Germinal center (tissue), 1 donor: ENCODE measurements around the gene PARP9.
"Not testable (repeated sequence)": the region's sequence is repeated elsewhere in the genome, so short reads cannot be mapped to it uniquely, and the experiment has no call there.

Experiments
- DNase-seq: peaks from one replicate; pipeline ENCODE4 v3.0.0; 2012; ENCODE audit warnings: mixed read lengths, low spot score

PARP9 gene

DNA sequence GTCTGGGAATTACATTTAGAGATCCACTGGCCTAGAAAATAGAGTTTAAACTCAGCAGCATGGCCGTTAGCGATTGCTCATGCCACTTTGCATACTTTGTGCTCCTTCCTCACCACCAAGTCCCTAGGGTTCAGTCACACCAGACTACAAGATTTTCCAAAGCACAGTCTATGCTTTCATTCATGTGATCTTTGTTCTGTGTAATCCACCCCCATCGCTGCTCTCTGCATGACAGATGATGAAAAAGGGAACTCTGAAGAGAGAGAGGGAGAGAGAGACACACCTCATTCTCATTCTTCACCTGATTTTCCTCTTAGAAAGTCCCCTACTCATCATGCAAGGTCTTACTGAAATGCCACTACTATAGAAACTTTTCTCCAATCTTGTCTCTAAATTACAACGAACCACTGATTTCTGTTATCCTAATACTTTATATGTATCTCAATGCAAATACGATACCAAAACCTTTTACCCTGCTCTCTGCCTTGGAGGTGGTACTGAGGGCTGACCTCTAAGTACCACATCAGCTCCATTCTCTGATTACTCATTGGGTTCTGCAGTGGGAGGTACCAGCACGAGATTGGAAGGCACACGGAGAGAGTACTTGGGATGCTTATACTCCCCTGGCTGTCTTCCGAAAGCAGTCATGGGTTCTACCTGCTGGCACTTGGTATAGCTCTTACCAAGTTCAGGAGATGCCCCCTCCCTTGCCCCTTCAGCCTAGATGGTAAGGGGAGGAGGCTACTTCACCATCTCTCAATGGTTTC is 12.3 kb upstream of the PARP9 start:
- DNase-seq = peak; percentile 87

DNA sequence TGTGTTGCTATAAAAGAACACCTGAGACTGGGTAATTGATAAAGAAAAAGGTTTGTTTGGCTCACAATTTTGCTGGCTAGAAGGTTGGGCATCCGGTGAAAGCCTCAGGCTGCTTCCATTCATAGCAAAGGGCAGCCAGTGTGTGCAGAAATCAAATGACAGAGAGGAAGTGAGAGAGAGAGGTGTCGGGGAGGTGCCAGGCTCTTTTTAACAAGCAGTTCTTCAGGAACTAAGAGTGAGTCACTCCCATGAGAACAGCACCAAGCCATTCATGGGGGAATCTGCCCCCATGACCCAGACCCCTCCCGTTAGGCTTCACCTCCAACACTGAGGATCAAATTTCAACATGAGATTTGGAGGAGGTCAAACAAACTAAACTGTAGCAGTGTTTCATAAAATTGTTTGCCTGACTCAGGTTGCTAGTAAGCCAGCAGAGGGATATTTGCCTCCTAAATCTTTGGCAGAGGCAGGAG is 8.9 kb upstream of the PARP9 start:
- peak; percentile 44 for DNase-seq

DNA sequence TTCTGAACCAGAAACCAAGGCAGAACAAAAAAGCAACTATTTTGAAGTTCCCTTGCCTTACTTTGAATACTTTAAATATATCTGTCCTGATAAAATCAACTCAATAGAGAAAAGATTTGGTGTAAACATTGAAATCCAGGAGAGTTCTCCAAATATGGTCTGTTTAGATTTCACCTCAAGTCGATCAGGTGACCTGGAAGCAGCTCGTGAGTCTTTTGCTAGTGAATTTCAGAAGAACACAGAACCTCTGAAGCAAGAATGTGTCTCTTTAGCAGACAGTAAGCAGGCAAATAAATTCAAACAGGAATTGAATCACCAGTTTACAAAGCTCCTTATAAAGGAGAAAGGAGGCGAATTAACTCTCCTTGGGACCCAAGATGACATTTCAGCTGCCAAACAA is 4.7 kb upstream of the PARP9 start:
- DNase-seq = no peak

DNA sequence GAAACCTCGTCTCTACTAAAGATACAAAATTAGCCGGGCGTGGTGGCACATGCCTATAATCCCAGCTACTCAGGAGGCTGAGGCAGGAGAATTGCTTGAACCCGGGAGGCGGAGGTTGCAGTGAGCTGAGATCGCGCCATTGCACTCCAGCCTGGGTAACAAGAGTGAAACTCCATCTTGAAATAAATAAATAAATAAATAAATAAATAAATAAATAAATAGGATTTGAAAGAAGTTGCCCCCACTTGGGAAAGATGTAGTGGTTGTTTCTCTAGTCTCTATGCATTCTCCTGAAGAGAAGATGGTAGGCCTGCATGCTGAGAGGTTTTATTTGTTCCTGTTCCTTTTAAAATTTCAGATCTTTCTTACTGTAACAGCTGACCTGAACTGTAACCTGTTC is 4.0 kb upstream of the PARP9 start:
- DNase-seq = not testable (repeated sequence)

DNA sequence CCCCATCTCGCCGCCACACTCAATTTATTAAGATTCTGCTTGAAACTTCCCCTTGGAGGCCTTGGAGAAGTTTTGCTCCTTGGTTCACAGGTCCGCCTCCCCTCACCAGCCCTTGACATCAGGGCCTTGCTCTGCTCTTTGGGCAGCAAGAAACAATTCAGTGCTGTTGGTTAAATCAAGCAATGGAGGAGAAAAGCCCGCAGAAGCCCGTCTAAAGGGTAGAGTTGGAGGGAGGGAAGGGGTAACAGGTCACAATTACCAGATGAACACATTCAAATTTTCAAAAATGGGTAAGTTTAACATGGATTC is 429 bp downstream of the PARP9 start:
- DNase-seq = no peak

DNA sequence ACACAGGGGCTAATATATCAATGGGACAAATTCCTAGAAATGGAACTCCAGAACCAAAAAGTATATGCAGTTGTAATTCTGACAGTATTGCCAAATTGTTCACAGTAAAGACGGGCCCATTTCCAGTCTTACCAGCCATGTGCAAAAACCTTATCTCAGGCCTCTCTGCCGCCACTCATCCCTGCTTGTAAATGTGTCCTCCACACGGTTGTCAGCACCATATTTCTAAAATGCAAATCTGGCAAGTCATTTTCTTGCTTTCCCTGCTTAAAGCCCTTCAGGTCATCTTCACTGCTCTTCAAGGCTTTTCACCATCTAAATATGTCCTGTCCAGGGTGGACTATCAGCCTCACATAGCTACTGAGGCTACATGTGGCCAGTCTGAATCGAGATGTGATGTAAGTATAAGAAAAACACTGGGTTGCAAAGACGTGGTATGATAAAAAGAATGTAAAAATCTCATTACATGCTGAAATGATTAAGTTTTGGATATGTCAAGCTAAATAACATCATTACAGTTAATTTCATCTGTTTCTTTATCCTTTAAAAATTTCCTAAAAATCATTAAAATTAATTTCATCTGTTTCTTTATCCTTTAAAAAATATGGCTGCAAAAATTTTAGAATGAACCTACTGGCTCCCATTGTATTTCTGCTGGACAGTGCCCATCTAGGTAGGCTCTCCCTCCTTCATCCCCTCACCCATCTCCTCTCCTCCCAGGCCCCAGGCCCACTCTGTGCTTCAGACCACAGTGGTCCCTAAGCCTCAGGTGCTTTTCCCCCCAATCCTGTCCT is 980 bp downstream of the PARP9 start:
- no peak for DNase-seq

DNA sequence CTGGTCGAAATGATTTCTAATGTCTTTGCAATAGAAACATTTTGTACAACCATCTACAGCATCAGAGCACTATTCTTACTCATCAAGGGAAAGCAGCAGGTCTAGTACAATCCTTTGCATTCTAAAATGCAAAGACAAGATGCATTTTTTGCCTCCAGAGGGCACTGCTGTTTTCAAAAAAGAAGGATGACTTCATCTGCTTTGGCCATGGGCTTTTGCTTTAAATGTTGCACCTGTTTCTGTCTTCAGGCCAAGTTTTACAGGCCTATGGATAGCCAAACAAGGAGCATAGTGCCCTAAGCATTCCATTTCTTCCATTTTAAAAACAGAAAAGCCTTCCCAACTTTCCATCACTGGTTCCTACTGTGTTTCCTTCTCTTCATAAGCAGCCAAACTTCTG is 3.4 kb downstream of the PARP9 start:
- peak; percentile 69 for DNase-seq

DNA sequence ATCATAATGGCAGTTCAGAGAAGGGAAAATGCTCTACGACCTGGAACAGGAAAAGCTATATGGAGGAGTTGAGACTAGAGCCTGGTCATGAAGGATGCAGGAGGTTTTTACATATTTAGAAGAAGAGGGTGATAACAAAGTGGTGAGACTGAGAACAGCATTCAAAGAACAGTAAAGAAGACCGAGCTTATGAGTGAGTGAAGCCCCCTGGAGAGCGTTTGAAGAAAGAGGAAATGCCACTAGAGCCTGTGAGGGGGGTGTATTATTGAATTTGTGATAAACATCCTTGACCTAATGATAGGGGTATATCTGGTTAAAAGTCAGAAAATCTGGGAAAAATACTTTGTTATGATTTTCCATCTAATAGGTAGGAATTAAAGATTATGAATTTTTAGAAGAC is 4.2 kb downstream of the PARP9 start:
- no peak for DNase-seq

DNA sequence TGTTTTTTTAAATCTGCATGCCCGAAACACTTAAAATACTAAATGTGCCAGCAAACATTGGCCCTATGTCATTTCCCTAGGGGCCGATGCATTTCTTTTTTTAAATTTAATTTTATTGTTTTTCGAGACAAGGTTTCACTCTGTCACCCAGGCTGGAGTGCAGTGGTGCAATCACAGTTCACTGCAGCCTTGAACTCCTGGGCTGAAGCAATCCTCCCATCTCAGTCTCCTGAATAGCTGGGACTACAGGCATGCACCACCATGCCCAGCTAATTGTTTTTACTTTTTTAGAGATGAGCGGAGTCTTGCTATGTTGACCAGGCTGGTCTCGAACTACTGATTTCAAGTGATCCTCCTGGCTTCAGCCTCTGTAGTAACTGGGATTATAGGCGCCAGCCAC is 5.5 kb downstream of the PARP9 start:
- no peak for DNase-seq

DNA sequence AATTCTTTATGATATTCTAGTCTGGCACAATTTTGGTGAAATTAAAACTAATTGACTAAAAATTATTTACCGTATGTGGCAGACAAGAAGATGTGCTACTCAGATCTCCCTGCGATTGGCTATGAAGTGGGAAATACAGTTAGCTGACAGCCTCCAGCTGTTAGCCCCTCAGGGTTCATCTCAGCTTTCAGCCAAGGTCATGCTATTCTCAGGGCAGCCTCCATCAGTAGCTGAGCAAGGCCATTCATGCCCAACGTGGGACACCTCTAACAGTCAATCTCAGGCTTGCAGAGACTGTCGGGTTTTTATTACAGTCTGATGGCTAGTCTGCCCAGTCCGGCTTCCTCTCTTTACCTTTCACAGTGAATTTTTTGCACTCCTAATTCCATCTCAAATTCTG is 6.7 kb downstream of the PARP9 start:
- no peak for DNase-seq

DNA sequence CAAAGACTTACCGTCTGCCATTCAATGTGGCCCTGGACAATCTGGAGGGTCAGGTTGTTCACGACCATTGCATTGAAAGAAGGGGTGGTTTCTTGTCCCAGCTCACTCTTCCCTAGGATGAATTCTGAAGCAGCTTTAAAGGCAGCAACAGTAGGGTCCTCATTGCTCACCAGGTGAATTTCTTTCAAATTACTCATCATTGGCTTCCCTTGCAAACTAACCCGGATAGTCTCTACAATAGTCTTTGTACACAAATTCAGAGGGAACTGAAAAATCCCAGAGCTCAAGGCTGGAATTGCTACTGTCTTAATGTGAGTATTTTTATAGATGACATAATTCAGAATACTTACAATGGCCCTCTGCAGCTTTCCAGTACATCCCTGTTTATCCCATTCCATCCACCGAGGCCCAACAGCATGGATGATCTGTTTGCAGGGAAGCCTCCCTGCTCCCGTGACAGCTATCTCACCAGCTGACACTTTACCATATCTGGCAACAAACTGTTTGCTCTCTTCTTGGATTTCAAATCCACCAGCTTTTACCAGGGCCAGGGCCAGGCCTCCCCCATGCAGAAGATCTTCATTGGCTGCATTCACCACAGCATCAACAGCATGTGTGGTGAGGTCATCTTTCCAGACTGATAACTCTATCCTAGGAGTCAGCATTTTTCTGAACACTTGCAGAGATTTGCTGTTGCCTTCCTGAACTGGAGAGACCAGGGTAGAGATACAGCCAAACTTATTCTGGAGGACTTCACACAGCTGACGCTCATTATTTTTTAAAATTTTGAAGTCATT is 8.6 kb downstream of the PARP9 start:
- DNase-seq = no peak

DNA sequence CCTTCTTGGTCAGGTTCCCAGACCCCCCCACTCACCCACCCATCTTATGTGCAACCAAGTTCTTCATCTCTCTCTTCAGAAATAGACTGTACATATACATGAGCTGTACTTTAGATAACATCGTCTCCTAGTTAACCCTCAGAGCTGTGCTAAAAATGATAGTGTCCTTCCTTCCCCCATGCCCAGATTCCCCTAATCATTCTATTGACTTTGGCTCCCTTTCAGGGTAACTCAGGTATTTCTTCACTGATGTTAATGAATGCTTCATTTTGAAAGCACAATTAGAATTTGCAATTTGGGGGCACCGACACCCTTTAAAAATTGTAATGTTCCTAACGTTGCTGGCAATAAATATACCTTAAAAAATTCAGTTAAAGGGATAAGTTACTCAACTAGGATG is 10.9 kb downstream of the PARP9 start:
- DNase-seq = no peak

DNA sequence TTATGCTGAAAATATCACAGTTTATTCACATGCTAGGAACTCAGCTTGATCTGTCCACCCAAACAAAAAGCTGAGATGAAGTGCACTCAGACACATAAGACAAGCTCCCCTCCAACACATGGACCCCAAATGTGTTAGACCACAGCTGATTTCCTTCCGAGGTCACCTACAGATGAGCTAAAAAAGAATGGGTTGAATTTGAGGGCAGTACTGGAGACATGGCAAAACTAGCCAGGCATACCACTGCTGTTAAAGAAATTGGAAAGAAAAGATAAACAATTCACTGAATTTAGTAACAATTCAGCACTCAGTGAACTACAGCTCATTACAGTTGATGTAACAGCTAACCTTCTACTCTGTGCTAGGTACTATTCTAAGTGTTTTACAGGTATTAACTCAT is 15.5 kb downstream of the PARP9 start:
- no peak for DNase-seq

DNA sequence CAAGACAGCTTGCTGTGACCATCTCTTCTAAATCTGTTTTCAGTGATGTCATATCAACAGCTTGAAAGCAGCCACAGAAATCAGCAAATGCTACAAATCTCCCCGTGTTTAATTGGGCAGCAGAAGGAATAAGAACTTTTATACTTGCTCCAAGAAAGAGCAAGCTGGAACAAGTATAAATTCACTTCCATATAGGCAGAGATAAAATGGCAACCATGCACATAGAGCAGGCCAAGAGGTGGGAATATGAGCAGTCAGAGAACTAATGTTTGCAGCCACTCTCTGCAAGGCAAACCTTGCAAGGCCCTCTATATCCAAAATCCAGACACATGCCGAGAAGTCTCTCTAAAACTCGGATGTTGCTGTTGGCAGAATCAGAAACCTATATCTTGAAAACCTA is 16.0 kb downstream of the PARP9 start:
- no peak for DNase-seq

DNA sequence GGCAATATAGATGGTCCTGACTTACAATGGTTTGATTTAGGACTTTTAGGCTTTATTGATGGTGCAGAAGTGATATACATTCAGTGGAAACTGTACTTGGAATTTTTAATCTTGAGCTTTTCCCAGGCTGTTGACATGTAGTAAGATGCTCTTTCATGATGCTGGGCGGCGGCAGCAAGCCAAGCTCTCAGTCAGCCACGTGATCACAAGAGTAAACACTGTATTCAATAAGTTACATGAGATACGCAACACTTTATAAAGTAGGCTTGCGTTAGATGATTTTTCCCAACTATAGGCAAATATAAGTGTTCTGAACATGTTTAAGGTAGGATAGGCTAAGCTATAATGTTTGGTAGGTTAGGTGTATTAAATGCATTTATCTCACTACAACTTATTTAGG is 17.9 kb downstream of the PARP9 start:
- no peak for DNase-seq

DNA sequence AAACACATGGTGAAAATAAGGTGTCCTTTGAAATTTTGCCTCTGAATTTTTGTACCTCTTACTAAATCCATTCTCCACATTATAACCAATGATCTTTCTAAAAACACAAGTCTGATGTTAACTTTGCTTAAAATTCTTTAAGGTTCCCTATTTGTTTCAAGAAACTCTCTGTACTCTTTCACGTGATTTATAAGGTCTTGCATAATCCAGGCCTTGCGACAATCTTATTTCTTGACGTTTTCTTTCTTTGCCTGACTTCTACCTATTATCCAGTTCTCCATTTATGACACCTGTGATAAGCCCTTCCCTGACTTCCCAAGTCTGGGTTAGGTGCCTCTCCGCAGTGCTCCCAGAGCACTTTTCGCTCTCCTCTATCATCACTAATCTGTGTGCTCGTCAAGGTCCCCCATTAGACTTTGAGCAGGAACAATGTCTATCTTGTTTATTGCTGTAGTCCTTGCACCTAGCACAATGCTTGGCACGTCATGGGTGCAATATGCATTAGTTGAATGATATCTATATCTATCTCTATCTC is 25.1 kb downstream of the PARP9 start:
- no peak for DNase-seq

DNA sequence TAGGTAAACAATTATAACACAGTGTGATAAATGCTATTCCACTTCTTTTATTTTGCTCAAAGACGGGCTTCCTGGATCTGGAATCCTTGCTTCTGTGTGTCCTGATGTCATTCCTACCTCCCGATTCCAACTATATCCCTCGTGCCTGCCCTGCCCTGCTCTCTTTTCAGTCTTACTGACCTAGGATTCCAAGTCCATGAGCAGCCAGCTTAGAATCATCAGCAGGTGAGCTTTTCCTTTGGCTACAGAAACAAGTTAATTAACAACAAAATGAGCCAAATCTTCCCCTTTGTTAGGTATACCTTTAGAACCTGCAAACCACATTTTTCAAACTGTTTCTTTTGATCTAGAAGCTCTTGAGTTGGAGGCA is 27.5 kb downstream of the PARP9 start:
- DNase-seq = no peak

DNA sequence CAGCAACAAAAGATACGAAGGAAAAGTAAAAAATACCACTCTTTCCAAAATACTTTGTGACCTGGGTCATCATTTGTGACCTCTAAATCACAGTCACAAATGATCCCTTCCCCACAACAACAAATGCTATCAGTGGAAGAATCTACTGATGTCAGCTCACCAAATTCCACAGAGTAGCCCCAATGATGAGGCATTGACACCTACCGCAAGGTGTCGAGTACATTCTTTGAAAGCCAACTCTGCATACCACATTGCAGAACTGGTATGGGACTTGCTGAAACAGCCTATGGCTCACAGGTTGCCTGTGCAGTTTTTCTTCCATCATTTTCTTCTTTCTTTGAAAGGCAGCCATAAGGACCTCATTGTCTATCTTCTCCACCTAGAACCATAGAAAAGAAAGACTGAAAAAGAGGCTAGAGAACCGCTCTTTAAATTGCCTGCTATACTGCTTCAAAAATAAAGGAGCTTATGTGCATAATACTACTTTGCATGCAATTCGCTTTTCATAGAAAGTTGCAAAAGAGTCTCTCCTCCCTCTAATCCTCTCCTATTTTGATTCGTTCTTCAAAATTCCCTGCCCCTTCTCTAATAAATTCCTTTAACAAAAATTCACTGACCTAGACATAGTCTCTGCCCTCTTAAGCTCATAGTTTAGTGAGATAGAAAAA is 28.0 kb downstream of the PARP9 start:
- DNase-seq = no peak

DNA sequence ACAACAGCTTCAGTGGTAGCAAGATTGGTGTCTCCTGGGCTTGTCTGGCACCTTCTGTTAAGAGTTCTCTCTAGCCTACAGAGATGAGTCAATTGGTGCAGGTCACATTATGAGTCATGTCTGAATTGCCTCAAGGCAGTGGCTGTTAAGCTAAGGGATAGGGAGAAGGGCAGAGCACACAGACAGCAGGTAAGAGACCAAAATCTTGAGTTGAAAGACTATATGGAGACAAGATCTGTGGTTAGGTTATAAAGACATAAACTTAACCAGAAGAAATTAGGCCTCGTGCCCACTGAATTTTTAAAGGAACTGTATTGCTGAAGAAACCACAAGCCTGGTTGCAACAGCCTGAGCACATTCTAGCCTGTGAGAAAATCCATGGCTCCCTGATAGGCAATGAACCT is 30.2 kb downstream of the PARP9 start:
- no peak for DNase-seq

DNA sequence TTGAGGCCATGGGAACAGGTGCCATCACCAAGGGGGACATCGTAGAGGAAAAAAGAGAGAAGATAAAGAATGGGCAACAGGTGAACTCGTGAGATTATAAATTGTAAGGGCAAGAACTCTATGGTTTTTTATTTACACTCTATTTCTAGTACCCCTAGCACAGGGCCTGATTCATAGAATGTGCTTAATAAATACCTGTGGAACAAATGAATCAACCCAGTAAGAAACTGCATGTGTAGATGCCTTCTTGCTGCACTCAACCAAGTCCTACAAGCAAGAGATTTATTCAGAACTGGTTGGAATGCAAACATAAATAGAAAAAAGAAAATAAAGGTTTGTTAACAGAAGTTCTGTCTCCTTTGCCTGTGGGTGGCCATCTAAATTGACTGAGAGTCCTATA is 30.6 kb downstream of the PARP9 start:
- no peak for DNase-seq

DNA sequence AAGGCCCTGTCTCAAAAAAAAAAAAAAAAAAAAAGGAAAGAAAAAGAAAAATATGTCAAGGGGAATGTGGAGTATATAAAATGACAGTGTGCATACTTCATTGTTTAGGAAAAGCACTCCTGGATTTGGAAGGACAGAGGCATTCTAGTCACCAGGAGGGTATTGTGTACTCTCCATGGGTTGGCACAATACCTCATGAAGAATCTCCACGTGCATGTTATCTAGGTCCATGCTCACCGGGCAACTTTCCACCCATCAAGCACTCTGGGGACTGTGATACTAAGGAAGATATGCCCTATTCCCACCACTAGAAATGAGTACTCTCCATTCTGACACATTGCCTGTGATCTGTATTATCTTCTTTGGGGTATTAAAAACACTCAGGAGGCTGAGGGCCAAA is 33.9 kb downstream of the PARP9 start:
- no peak for DNase-seq

DNA sequence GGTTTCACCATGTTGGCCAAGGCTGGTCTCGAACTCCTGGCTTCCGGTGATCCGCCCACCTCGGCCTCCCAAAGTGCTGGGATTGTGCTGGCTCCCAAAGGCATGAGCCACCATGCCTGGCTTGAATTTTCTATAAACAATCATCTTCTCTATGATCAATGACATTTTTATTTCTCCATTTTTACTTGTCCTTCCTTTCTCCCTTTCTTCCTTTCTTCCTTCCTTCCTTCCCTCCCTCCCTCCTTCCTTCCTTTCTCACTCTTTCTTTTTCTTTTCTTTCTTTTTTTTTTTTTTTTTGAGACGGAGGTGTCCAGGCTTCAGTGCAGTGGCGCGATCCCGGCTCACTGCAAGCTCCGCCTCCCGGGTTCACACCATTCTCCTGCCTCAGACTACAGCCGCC is 40.8 kb downstream of the PARP9 start:
- DNase-seq = no peak
